ENCODE measurements around the gene FHL2.

Gene FHL2

DNA sequence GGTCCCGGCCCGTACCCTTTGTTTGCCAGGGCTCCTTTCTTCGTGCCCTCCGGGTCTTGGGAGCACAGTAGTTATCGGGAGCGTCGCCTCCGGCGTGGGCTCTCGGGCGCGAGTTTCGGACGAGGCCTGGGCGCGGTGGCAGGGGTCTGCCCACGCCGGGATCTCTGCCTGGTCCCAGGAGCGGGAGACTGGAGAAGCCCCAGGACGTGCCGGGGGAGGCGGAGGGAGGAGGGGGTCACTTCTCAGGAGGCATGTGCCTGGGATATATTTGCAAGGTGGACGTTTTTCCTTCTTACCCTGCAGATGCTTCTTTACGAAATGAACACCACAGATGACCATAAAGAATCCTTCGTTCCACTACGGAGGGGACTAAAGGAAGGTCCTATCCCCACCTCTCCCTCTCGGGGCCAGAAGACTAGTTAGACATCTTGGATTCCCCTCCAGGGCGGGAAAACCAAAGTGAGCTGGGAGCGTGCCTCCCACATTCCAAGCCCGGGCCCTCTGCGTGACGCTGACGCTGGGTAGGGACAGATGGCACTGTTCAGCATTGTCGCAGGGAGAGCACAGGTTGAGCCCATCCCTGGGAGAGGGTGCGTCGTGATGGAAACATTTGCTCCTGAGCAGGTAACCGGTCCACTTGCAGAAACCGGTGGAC lies 483 bp upstream of the FHL2 start:
- no peak for TF ChIP-seq CTCF (conservative IDR thresholded peaks at IDR 0.05; ENCODE audit: low read depth, low read length)
- no peak for DNase-seq (ENCODE audit: low read depth)
- peak overlapping the region; percentile 37 for H3K4me3 ChIP-seq (ENCODE audit: low read length)

DNA sequence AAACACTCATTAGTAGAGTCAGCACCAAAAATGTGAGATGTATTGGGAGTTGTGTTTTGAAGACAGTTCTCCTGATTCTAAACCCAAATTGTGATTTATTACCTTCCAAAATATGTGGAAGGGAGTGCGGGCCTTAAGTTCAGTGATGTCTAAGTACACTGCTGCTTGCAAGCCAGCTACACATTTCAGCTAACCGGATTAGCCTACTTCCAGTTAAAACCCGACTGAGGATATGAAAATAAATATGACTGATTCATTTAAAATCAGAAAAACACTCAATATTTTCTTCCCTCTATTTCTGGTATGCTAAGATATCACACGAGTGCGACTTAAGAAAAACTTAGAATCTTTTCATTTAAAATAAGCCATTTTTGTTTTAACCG lies 907 bp downstream of the FHL2 start:
- no peak for TF ChIP-seq CTCF (conservative IDR thresholded peaks at IDR 0.05; ENCODE audit: low read depth, low read length)
- DNase-seq (ENCODE audit: low read depth), result no peak
- H3K4me3 ChIP-seq (ENCODE audit: low read length), result peak overlapping the region; percentile 97

DNA sequence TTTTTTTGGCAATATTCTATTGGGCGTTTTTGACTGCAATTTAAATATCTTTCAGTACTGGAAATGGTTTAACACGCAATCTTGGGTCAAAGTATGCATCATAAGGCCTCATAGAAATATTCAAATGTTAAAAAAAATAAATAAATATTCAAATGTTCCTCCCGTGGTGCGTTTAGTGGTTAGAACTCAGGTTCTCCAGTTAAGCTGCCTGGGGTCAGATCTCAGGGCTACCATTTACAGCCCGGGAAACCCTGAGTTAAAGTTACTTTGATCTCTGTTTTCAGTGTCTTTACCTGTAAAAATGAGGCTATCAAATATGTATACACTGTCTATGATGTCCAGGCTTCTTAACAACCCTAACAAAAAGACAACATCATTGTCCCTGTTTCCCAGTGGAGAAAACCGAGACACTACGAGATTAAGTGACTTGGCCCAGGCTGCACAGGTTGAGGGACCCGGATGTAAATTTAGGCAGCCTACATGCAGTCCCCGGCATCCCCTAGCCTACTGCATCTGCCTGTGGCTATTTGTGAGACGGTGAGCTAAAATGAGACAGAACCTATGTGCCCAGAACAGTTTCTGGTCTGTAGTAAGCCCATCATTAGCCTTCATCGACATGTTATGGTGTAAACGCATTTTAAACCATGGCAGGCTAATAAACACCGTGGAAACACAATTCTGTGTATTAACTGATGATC lies 1.7 kb downstream of the FHL2 start:
- DNase-seq (ENCODE audit: low read depth), result no peak
- peak overlapping the region; percentile 97 for H3K4me3 ChIP-seq (ENCODE audit: low read length)
- TF ChIP-seq CTCF (conservative IDR thresholded peaks at IDR 0.05; ENCODE audit: low read depth, low read length), result no peak

- peak overlapping the region; percentile 97 for H3K4me3 ChIP-seq (ENCODE audit: low read length)
- TF ChIP-seq CTCF (conservative IDR thresholded peaks at IDR 0.05; ENCODE audit: low read depth, low read length), result no peak
- peak; percentile 66 for DNase-seq (ENCODE audit: low read depth)
Measured at GRCh38 chr2:105396254-105397024, 2.4 kb downstream of the FHL2 start.

DNA sequence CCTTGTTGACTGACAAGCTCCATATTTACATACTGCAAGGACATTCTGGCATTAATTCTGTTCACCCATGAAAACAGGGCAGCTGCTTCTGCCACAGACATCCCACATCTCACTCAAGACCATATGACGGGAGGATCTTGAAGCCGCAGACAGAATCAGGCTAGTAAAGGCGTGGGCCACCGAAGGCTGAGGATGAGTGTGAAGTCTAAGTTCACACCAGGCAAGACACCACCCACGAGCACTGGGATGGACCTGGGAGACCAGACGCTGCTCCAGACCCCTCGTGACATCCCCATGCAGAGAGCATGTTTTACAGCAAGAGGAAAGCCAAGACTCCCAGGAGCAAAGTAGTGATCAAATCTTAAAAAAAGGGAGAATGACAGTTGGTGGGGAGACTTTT lies 3.2 kb downstream of the FHL2 start:
- H3K4me3 ChIP-seq (ENCODE audit: low read length), result no peak overlapping the region
- no peak for DNase-seq (ENCODE audit: low read depth)
- no peak for TF ChIP-seq CTCF (conservative IDR thresholded peaks at IDR 0.05; ENCODE audit: low read depth, low read length)

GRCh38 chr2:105394951-105395611 lies 3.8 kb downstream of the FHL2 start:
- no peak for TF ChIP-seq CTCF (conservative IDR thresholded peaks at IDR 0.05; ENCODE audit: low read depth, low read length)
- no peak for DNase-seq (ENCODE audit: low read depth)
- H3K4me3 ChIP-seq (ENCODE audit: low read length), result no peak overlapping the region

All from retinal pigment epithelial cell (primary cell).